Uterus (tissue), 4 donors: ENCODE data around the gene PGAM1. TPM values are rescaled to one million over a fixed set of nuclear protein-coding genes. Genes with fewer than 3 reads are reported as not detected.
"Not testable (repeated sequence)": the region's sequence is repeated elsewhere in the genome, so short reads cannot be mapped to it uniquely, and the experiment has no call there.

ENCODE experiments used
- DNase-seq, 2 donors: peaks; one replicate each; pipeline ENCODE4 v3.0.0-alpha.2; 2019 to 2020
- H3K27ac ChIP-seq, 2 donors: fragments of 200-600 bp; sonication (generic); 1 replicate in 1 of 2; 2 replicates in 1 of 2; pipeline ENCODE4 v1.5.1; 2016 to 2018
- H3K27me3 ChIP-seq, 2 donors: fragments of 200-600 bp; sonication (generic); one replicate each; pipeline ENCODE4 v1.5.1; 2018 to 2019; ENCODE audit warnings: control low read depth in 1 of 2
- H3K36me3 ChIP-seq, 2 donors: fragments of 200-600 bp; sonication (generic); one replicate each; pipeline ENCODE4 v1.5.1; 2019; ENCODE audit warnings: control low read depth in 1 of 2
- H3K4me1 ChIP-seq, 2 donors: fragments of 200-600 bp; sonication (generic); one replicate each; pipeline ENCODE4 v1.5.1; 2018 to 2019; ENCODE audit warnings: control low read depth in 1 of 2
- H3K4me3 ChIP-seq, 2 donors: fragments of 200-600 bp; sonication (generic); 1 replicate in 1 of 2; 2 replicates in 1 of 2; pipeline ENCODE4 v1.5.1; 2018 to 2019; ENCODE audit warnings: mild to moderate bottlenecking in 1 of 2
- H3K9me3 ChIP-seq, 2 donors: fragments of 200-600 bp; sonication (generic); one replicate each; pipeline ENCODE4 v1.5.1; 2019; ENCODE audit warnings: control low read depth in 1 of 2
- CTCF ChIP-seq, 4 experiments: fragments of 200-600 bp in 2 of 4; fragments of 450-650 bp in 2 of 4; sonication (generic) in 2 of 4; IDR thresholded peaks; one replicate each; pipeline ENCODE4 v1.5.1; 2016 to 2019; ENCODE audit warnings: antibody characterized with exemption in 4 of 4, mild to moderate bottlenecking in 2 of 4, moderate library complexity in 1 of 4
- POLR2A ChIP-seq, 2 donors: fragments of 450-650 bp; IDR thresholded peaks; one replicate each; pipeline ENCODE4 v1.6.1; 2016; ENCODE audit warnings: antibody characterized with exemption in 2 of 2, mild to moderate bottlenecking in 1 of 2, moderate library complexity in 1 of 2
- intact Hi-C: fragments of 100-400 bp; cut with DNase I; formaldehyde crosslinking; loops from one replicate; pipeline ENCODE4 v1.15.1; 2023; ENCODE audit warnings: low total_unique reads
- total RNA-seq, 4 donors: library from RNA; depleted of rRNA in 3 of 4; stranded (reverse); fragments of >200 nt in 3 of 4; gene quantifications; one replicate each; pipeline versions ENCODE4 v1.1.0 to v1.2.4, GENCODE V29; 2014 to 2023
- donor health status: DM: yes; HTN: yes; CAD: no.

PGAM1 gene
- total RNA-seq, 4 donors from 2014 or later = 106 to 142 (median 127) TPM

DNA sequence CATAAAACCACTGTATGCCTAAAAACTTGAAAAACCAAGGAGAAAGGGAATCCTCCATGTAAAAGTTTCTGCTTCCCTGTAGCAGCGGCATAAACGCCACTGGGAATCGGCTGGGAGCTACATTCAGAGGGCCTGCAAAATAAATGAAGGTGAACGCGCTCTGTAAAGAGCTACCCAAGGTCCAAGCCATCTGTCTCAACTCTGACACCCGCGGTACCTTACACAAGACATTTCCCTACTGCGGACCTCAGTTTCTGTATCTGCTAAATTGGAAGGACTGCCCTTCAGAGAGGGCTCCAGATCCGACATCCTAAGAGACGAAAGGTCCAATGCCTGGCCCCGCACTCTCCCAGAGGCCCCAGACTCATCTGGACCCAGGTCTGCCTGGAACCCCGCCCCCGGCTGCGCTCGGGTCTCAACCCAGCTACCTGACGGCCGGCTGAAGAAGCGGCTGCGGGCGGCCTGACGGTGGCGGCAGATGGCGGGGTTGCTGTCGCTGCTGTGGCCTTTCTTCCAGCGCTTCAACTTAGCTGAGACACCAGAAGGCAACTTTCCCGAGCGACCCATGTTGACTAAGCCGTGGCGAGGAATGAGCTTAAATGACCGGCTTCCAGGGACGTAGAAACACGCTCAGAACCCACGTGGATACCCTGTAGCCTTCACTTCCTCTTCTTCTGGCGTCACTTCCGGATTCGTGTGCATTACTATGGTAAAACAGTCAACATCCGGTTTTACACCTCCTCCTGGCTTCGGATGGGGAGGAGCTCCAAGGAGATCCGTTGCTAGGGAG, 25.1 kb upstream of the PGAM1 start, which contains the start of gene RRP12:
Gene RRP12, minus strand, starts transcription at position 676 of the 790 bp plus-strand sequence. Its CDS starts 109 bp downstream, at position 567.
- H3K9me3 ChIP-seq = no peaks in the 10 kb centered on the region
- TF ChIP-seq CTCF (IDR thresholded peaks at IDR 0.05) (peak in 2 of 4 experiments; percentile 12 to 29), POLR2A (IDR thresholded peaks at IDR 0.05) (no peak)
- no peaks in the 10 kb centered on the region for H3K36me3 ChIP-seq
- no peaks in the 10 kb centered on the region for H3K27me3 ChIP-seq
- DNase-seq = peak; percentile 79 to 93
- intact Hi-C loops = no loop called here
- H3K4me1 ChIP-seq = peaks cover 0 to 7% of the 10 kb centered on the region in 2 donors
- peak within 1 kb of the TSS; percentile 36 to 40 for H3K27ac ChIP-seq
- H3K4me3 ChIP-seq = peak within 1 kb of the TSS; percentile 63 to 79

GRCh38 chr10:97401455-97401919, 24.5 kb upstream of the PGAM1 start:
- intact Hi-C loops = no loop called here
- TF ChIP-seq POLR2A (IDR thresholded peaks at IDR 0.05) (no peak), CTCF (IDR thresholded peaks at IDR 0.05) (peak in 1 of 4 experiments; percentile 12)
- Histone ChIP-seq H3K4me1 (peaks cover 0 to 7% of the 10 kb centered on the region in 2 donors), H3K4me3 (peak overlapping the region; percentile 63 to 79), H3K27ac (peak overlapping the region in 1 of 2 donors; percentile 36), H3K36me3 (no peaks in the 10 kb centered on the region), H3K27me3 (no peaks in the 10 kb centered on the region), H3K9me3 (no peaks in the 10 kb centered on the region)
- no peak for DNase-seq

GRCh38 chr10:97404044-97404443, 21.9 kb upstream of the PGAM1 start:
- no peak for DNase-seq
- Histone ChIP-seq H3K9me3 (no peaks in the 10 kb centered on the region), H3K27ac (no peak overlapping the region), H3K4me3 (no peak overlapping the region), H3K4me1 (peaks cover 0 to 7% of the 10 kb centered on the region in 2 donors), H3K27me3 (no peaks in the 10 kb centered on the region), H3K36me3 (no peaks in the 10 kb centered on the region)
- intact Hi-C loops = no loop called here
- no peak for TF ChIP-seq POLR2A (IDR thresholded peaks at IDR 0.05)
- TF ChIP-seq CTCF (IDR thresholded peaks at IDR 0.05) = no peak

GRCh38 chr10:97406064-97406463, 19.9 kb upstream of the PGAM1 start:
- no peak for DNase-seq
- Histone ChIP-seq H3K4me3 (no peak overlapping the region), H3K27ac (no peak overlapping the region), H3K9me3 (no peaks in the 10 kb centered on the region), H3K36me3 (no peaks in the 10 kb centered on the region), H3K4me1 (no peaks in the 10 kb centered on the region), H3K27me3 (no peaks in the 10 kb centered on the region)
- intact Hi-C loops = no loop called here
- TF ChIP-seq POLR2A (IDR thresholded peaks at IDR 0.05) (no peak), CTCF (IDR thresholded peaks at IDR 0.05) (no peak)

DNA sequence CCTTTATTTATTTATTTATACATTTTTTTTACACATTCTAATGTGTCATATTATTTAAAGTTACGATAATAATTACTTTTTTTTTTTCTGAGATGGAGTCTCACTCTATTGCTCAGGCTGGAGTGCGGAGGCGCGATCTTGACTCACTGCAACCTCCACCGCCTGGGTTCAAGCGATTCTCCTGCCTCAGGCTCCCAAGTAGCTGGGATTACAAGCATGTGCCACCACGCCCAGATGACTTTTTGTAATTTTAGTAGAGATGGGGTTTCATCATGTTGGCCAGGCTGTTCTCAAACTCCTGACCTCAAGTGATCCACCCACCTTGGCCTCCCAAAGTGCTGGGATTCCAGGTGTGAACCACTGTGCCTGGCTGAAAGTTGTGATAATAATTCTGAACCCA, 19.5 kb upstream of the PGAM1 start:
- H3K27ac ChIP-seq = not testable (repeated sequence)

More for the DNA sequence above, 19.5 kb upstream of the PGAM1 start:
- DNase-seq, H3K9me3 ChIP-seq, intact Hi-C loops, H3K36me3 ChIP-seq, H3K27me3 ChIP-seq, H3K4me1 ChIP-seq, H3K4me3 ChIP-seq: not testable (repeated sequence)
